Hematopoietic multipotent progenitor cell treated with erythropoietin and hydrocortisone succinate and interleukin-3 and kit ligand, for 15 days (in vitro differentiated cells): Measurements from ENCODE around the gene PLEKHG3.

Experiments used
- DNase-seq: peaks from one replicate; pipeline ENCODE4 v3.0.0-alpha.2; 2015; ENCODE audit warnings: low spot score

Gene PLEKHG3

DNA sequence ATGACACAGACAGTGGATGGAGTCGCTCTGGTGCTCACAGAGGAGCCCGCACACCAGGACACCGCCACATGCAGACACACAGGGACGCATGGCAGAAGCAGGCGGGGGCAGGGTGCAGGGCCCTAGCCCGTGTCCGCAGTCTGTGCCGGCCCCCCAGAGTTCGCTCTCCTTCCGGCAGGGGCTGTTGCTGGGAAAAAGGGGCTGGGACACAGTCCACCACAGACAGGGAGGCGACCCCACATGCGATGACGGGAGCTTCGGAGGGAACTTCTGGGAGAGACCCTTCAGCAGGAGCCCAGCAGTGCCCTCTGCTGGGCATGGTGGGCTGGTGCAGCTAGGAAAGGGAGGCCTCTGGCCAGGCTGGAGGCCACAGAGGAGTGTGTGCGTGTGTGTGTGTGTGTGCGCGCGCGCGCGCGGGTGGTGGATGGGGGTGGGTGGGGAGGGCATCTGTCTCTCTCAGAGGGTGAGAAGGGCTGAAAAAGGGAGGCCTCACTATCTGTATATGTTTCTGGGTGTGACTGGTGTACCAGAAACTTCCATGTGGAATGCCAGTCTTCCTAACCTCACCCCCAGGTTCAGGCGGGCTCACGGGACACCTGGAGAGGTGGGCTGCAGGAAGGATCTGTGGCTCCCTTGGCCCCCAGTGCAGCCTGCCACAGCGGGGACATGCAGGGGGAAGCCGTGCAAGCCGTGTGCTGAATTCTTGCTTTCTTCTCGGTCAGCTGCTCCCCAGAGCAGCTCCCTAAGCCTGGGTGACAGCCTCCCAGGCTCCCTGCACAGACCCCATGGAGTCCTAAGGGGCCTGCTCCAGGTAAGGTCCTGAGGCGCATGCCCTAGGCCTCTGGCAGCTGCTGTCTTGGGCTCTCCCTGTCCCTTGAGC lies 60.7 kb downstream of the PLEKHG3 start:
- DNase-seq = peak; percentile 68

DNA sequence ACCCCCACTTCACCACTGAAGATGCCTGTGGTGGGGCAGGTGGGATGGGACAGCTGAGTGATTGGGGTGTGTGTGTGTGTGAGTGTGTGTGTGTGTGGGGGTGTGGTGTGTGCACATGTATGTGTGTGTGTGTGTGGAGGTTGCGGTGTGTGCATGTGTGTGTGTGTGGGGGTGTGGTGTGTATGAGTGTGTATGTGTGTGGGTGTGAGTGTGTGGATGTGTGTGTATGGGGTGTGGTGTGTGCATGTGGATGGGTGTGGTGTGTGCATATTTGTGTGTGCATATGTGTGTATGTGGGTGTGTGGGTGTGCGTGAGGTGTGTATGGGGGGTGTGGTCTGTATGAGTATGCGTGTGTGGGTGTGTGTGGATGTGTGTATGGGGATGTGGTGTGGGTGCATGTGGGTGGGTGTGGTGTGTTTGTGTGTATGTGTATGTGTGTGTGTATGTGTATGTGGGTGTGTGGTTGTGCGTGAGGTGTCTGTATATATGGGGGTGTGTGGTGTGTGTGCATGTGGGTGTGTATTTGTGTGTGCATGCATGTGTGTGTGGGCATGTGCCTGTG lies 61.6 kb downstream of the PLEKHG3 start:
- no peak for DNase-seq

DNA sequence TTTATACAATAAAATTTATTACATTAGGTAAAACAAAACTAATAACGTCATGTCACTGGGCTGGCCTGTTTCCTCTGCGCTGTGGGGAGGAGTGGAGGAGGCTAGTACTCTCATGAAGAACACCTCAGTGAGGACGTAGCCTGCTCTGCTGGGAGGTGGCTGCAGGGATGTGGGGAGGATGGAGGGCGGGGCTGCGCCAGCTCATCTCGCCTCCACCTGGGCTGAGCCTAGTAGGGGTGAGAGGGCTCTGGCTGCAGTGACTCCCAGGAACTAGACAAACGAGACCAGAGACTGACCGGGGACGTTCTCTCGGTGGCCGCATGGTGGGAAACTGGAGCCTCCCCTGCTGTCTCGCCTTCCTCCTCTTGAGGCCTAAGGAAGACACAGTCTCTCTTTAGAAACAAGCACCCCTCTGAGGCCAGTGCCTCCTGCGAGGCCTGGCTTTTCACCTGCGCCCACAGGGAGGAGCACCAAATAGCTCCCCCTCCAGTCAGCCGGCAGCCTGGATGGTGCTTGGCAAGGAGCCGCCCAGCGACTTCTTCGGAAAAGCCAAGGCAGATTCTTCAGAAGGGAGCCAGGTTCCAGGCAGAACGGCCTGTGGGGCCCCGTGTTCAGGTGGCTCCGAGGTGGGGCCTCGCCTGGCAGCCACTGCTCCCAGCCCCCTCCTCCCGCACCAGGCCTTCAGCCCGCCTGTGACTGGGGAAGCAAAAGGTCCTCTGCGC lies 62.4 kb downstream of the PLEKHG3 start:
- no peak for DNase-seq

DNA sequence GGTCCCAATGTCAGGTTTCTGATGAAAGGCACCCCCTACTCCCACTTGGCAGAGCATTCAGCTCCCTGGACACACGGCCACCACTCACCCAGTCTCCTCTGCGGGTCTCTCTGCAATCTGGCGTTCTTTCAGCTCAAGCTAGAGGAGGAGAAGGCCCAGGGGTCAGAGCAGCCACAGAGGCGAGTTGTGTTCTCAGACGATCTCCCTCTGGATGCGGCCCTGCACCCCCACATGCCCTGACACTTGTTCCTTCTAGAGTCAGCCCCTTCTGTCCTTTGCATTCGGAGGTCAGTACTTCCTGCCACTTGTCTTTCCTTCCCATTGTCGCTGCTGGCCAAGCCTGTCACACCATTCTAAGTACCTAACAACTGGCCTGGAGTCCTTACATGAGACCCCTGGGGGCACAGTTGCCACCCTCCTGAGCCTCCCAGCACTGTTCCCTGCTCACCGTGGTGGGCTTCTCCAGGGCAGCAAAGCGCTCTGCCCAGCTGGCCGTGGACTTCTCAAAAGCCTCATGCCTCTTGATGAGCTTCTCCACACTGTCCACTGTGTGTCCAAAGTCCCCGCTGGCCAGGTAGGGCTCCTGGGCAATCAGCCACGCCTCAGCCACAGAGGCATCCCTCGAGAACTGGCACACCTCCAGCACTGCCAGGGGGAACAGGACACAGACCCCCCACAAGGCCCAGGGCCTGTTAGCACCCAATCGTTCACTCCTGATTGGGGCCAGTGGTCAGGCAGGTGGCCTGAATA lies 63.2 kb downstream of the PLEKHG3 start:
- DNase-seq = no peak

DNA sequence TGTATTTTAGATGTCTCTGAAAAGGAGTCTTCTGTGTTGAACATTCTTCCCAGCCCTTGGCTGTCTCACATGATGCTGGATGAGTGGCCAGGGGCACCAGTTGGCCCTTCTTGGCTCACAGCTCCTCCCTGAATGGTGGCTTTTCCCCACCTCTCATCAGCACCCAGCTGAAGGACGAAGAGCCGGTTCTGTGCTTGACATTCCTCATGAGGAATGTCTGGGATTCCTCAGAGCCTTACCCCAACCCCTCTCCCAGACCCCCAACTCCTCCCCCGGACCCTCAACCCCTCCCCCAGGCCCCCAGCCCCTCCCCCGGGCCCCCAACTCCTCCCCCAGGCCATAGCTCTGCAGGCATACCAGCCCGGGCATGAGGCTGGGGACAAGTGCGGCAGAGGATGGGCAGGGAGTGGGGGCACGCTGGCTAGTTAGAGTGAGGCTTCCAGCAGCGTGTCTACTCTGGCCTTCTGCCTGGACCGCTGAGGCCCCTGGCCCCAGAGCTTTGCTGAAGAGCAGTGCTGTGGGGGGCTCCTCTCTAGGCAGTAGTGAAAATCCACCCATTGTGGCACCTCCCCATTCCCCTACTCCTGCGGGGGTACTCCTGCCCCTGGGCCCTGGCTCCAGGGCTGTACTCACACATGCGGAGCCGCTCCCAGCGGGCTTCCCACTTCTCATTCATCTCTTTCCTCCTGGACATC lies 64.3 kb downstream of the PLEKHG3 start:
- no peak for DNase-seq

DNA sequence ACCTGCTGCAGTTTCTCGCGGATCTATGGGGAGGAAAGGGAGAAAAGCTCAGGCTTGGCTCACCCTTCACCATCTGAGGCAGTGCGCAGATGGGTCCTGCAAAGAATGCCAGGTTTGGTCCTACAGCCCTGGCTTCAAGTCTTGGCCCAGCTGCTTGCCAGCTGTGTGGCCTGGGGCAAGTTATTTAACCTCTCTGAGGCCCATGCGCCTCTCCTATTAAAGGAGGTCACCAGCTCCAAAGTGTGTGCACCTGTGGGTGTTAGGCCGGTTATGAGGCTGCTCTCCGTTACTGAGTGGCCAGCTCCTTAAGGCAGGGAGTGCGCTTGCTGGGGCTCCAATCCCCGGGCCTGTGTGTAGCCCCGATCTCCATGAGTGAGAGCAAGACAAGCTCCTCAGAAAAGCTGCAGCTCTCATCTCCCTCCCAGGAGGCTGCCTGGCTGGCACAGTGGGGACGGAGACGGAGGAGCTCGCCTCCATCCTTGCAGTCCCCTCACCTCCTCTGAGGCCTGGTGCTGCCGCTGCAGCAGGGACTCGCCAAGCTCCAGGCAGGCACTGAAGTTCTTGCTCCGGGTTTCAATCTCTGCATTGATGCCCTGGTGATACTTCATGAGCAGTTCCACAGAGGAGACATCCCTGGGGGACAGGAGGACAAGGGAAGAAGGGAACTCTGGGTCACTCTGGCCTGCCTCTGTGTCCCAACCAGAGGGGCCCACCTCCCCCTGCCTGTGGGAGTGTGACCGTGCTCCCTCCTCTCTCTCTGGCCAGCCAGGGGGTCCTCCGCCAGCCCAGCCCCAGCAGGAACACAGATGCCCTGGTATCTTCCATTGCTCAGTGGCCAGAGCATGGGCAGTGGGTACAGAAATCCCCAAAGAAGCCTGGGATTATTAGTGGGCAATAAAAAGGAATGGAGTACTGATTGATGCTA lies 65.1 kb downstream of the PLEKHG3 start:
- DNase-seq = no peak

DNA sequence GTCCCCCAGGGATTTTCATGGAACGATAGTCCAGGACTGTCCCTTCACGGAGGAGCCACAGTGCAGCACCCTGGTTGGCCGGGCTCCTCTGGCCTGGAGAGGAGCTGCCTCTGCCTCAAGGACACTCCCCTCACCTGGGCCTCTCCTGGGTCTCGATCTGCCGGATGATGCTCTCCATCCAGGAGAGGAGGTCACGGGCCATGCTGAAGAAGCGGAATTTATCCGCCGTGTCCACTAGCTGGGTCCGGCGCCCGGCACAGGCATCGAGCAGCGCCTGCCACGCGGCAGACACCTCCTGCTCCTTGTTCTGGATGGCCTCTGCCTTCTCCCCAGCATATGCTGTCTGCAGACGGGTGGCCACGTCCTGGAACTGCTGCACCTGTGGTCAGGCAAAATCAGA lies 66.5 kb downstream of the PLEKHG3 start:
- no peak for DNase-seq

DNA sequence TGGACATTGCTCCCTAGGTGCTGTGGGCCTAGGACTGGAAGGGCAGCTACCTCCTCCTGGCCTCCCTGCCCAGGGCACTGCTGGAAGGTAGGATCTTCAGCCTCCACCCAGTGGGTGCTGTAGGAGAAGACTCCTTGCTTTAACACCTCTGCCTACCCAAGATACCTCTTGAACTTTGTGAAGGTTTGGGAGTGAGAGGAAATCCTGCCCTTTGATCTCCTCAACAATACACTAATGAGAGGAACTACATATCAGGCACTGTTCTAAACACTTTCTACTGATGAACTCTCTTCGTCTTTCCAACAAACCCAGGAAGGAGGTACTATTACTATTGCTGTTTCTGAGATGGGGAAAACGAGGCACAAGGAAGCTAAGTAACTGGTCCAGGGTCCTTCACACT lies 66.9 kb downstream of the PLEKHG3 start:
- DNase-seq = no peak

DNA sequence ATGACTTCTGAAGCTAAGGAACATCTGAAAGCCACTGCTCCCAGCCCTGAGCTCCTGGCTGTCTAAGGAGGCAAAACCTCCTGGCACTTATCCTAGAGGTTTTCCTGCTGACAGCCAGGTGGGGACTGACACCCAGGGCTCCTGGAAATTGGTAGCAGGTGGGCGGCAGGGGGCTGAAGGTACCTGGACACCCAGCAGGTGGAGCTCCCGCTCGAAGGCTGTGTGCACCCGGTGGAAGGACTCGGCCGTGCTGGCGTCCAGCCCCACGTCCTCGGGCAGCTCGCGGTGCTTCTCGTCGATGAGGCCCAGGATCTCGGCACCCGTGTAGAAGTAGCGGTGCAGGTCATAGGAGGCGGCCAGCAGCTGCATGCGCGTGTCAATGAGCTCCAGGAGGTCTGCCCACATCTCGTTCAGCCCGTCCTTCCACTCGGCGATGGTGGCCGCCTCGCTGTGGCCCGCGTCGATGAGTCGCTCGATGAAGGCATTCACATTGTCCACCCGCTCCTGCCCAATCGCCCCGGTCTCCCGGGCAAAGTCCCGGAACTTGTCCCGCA lies 68.2 kb downstream of the PLEKHG3 start:
- no peak for DNase-seq

DNA sequence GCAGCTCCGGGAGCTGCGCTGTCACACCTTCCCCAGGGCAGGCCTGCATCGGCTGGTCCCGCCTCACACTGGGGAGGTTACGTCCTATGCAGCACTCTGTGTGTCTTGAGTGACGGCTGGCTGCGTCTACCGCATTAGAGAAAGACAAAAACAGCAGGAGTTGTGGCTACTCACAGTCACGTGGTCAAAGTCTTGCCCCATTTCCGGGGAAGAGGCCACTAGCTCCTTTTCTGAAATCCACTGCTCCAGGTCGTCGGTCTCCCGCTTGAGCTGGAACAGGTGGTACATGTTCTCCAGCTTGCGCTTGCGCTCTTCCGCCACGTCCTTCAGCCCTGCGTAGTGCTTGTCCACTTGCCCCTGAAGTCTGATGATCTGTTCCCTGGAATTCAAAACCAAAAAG lies 68.8 kb downstream of the PLEKHG3 start:
- DNase-seq = no peak

DNA sequence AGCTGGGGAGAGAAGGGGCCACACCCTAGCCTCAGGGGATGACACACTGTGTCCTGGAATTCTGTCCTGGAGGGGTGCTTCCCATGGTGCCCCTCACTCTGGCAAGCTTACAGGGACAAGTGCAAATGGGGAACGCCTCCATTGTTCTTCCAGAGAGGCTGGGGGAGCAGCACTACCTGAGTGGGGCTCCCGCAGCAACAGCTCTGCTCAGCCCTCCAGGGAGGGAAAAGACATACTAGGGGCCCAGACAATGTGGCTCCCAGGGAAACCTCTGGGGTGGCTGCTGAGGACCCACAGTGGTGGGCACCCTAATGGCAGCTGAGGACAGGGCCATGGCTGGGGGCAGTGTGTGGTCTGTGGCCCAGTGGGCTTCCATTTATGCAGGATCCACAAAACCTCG lies 69.4 kb downstream of the PLEKHG3 start:
- DNase-seq = no peak

DNA sequence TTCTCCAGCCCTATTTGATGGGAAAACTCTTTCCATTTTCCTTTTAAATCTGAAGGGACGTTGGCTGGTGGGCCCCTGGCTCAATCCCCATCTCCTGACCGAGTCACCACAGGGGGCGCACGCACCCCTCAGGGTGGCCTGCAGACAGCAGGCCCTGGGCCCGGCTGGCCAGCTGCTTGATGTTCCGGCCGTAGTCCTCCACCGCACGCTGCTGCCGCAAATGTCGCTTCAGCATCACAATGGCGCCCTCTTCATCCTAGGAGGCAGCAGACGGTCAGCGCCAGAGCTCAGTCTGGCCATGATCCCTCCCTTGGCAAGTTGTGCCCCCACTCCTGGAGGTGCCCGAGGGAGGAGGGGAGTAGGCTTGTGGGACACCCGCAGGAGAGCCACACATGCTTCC lies 70.0 kb downstream of the PLEKHG3 start:
- no peak for DNase-seq

DNA sequence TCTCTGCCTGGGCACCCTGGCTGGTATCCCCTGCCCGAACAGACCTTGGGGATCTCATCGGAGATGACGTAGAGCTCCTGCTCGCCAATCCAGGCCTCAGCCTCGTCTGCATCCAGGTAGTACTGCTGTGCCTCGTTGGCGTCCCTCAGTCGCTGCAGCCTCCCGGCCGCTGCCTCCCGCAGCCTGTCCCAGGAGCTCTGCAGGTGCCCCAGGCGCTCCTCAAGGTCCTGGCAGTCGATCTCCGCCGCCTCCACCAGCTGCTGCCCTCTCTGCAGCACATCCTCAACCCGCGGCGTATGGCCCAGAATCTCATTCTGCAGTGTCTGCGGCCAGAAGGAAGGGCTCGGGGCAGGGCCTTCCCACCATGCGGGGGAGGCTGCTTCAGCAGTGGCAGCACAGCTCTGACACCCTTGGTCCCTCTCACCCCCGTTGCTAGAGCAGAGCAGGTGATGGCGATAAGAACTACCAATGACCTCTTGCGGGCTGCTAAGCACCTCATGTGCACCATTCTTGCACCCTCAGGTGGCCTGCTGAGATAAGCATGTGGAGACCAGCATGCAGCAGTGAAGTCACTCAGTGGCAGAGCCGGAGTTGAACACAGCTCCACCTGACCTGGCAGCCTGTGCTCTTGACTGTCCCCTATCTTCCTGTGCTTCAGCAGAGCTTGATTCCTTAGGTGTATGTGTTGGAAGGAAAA lies 71.0 kb downstream of the PLEKHG3 start:
- peak; percentile 31 for DNase-seq

DNA sequence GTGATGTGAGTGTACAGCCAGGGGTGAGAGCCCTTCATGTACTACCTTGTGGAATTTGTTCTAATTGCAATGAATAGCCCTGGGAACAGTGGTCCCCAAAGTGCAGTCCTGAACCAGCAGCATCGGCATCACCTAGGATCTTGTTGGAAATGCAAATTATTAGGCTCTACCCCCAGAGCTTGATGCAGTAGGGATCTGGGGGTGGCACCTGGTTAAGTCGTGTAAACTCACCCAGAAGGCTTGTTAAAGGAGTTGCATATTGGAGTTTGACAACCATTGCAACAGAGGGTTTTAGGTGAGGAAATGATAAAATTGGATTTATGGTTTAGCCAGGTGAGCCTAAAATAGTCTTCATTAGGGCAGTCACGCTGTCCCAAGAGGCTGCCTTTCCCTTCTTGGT lies 73.2 kb downstream of the PLEKHG3 start:
- no peak for DNase-seq

DNA sequence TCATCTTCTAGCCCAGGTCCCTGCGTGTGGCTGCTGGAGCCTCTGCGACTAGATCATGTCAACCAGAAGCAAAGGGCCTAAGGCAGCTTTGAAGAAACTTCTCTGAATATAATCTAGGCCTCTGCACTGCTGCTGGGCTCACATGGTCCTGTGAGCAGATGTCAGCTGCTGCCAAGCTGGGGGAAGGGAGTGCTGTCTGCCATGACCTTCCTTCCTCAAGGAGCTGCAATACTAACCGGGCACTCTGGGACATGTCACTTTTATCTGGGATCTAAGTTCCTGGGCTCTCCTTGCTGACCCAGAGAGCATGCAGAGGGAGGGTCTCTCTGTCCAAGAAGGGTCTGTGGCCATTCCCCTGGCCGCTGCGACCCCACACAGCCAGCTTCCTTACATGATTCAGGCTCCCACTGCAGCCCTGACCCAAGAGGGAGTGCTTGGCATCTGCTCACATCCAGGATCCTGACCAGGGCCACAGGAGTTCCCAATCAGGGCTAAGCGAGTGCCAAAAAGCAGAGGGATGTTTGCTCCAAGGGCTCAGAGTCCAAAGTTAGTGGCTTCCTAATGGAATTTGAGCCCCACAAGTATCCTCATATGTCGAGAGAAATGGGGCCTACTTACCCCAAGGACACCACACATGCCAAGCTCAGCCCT lies 74.0 kb downstream of the PLEKHG3 start:
- no peak for DNase-seq

DNA sequence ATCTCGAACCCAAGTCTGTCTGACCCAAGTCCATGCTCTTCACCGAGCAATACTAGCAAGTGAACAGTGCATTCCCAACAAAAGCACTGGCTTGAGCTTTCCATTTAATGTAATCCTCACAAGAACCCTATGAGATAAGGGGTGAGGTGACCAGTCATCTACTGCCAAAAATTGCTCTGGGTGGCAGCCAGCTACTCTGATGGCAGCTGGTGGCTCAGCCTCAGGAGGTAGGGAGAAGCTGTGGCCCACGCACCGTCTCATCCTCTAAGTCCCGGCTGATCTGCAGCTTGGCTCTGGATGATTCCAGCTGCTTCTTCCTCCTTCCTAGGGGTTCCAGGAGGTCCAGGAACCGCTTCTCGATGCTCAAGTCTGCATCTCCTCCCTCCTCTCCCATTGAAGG lies 75.2 kb downstream of the PLEKHG3 start:
- no peak for DNase-seq

DNA sequence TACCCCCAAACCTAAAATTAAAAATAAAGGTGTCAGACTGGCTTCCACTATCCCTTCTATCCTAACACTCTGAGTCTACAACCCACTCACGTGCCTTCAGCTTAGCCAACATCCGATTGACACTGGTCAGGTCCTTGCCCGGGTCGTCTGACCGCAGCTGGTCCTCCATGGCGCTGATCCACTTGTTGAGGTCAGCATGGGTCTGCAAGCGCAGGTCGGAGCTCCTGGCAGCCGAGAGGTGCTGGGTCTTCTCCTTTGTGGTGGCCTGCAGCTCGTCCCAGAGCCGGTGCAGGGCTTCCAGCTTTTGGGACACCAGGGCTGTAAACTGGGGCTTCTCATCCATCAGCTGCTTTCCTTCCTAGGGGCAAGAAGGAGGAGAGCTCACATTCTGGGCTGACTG lies 78.0 kb downstream of the PLEKHG3 start:
- no peak for DNase-seq

DNA sequence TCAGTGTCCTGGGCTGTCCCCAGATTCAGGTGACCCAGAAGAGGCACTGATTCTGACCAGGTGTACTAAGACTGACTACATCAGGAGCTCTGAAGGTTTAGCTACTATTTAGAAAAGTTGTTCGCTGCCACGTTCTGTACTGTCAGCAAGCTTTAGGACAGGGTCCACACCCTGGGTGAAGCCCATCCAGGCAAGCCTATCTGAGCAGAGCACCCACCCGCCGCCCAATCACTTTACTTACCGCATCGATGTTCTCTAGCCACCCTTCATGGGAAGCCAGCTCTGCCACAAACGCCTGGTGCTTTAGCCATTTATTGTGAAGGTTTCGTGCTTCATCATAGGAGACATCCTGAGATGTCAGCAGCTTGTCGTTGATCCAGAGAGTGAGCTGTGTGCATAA lies 79.8 kb downstream of the PLEKHG3 start:
- DNase-seq = no peak
